MG63 (cell line): ENCODE measurements around the gene GJB6. TPM values are rescaled to one million over a fixed set of nuclear protein-coding genes. Genes with fewer than 3 reads are reported as not detected.
A peak's percentile ranks its signal among the peaks of the same experiment; 100 is the strongest.
"Not testable (repeated sequence)": the region's sequence is repeated elsewhere in the genome, so short reads cannot be mapped to it uniquely, and the experiment has no call there.

Source experiments
- DNase-seq: peaks from one replicate; pipeline ENCODE4 v3.0.0-alpha.2; 2020
- H3K27me3 ChIP-seq: fragments of 250-450 bp; sonication (Bioruptor Pico); 2 replicates; pipeline ENCODE4 v1.5.1; 2020; ENCODE audit warnings: mild to moderate bottlenecking, moderate library complexity
- H3K36me3 ChIP-seq: fragments of 250-450 bp; sonication (Bioruptor Pico); 2 replicates; pipeline ENCODE4 v1.5.1; 2020; ENCODE audit warnings: mild to moderate bottlenecking, moderate library complexity
- H3K4me3 ChIP-seq: fragments of 250-450 bp; sonication (Bioruptor Pico); 2 replicates; pipeline ENCODE4 v1.5.1; 2020; ENCODE audit warnings: mild to moderate bottlenecking, moderate library complexity
- H3K9me3 ChIP-seq: fragments of 250-450 bp; sonication (Bioruptor Pico); 2 replicates; pipeline ENCODE4 v1.5.1; 2020; ENCODE audit warnings: mild to moderate bottlenecking, moderate library complexity
- total RNA-seq: library from RNA; depleted of rRNA; stranded (reverse); fragments of >200 nt; shearing (Covaris generic); gene quantifications from 2 replicates; pipeline ENCODE4 v1.2.3, GENCODE V29; 2014; ENCODE audit warnings: low replicate concordance; rRNA removed

The GJB6 gene
- total RNA-seq = not detected in 2 replicates

DNA sequence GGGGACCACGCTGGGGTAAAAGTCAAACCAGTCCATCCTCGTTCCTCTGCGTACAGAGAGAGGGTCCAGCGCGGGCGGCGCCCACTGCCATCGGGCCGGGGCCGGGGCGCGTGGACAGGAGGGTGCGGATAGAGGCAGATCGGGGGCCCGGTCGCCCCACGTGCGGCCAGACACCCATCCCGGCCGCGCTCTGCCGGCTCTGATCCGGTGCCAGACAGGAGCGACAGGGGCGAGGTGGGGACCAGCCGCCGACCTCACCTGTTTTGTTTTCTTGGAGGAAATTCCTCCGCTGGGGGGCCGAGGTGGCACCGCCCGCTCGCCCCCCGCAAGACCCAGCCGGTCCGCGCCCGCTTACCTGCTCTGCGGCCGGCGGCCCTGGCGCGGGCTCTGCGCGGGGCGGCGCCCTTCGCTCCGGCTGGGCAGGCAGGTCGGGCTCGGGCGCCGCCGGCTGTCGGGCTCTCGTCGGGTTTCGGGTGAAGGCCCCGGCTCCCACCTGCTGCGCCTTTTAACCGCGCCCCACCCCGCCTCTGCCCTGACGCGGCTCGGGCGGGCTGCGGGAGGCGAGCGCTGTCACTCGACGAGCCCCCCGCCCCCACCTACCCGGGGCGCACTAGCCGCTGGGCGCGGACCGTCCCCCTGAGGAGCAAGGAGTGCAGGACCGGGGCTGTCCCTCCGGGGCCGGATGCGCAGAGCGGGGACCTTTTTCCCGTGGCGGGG, at the start of gene GJB6:
Gene GJB6 (minus strand): TSS at position 481 of the 717 bp plus-strand sequence. CDS start 8,839 bp downstream, outside the sequence.
- peak; percentile 10 for DNase-seq
- H3K36me3 ChIP-seq = no peaks in the 10 kb centered on the region
- no peak within 1 kb of the TSS for H3K4me3 ChIP-seq
- no peaks in the 10 kb centered on the region for H3K9me3 ChIP-seq
- H3K27me3 ChIP-seq = no peaks in the 10 kb centered on the region; the same call in none of the 2 replicates

DNA sequence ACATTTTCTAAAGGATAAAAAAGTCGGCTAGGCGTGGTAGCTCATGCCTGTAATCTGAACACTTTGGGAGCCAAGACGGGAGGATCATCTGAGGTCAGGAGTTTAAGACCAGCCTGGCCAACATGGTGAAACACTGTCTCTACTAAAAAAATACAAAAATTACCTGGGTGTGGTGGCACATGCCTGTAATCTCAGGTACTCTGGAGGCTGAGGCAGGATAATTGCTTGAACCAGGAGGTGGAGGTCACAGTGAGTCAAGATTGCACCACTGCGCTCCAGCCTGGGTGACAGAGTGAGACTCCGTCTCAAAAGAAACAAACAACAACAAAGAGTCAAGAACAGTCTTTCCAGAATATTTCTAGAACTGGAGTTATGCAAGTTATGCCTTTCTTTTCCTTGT, 44.8 kb upstream of the GJB6 start:
- not testable (repeated sequence) for H3K9me3 ChIP-seq, H3K27me3 ChIP-seq, H3K4me3 ChIP-seq, H3K36me3 ChIP-seq, DNase-seq

DNA sequence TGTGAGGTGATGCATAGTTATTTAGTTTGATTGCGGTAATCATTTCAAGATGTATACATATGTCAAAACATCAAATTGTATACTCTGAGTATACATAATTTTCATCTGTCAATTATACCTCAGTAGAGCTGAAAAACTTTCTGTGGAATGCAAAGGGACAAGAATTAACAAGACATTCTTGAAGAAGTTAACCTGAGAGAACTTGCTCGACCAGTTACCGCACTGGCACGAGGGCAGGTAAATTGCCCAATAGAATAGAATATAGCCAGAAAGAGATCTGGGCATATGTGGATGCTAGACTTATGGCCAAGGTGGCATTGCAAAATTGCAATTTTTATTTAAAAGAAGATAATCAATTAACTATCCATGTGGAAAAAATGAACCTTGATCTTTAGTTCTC, 42.3 kb upstream of the GJB6 start:
- DNase-seq = no peak
- no peak overlapping the region for H3K4me3 ChIP-seq
- no peaks in the 10 kb centered on the region for H3K9me3 ChIP-seq

DNA sequence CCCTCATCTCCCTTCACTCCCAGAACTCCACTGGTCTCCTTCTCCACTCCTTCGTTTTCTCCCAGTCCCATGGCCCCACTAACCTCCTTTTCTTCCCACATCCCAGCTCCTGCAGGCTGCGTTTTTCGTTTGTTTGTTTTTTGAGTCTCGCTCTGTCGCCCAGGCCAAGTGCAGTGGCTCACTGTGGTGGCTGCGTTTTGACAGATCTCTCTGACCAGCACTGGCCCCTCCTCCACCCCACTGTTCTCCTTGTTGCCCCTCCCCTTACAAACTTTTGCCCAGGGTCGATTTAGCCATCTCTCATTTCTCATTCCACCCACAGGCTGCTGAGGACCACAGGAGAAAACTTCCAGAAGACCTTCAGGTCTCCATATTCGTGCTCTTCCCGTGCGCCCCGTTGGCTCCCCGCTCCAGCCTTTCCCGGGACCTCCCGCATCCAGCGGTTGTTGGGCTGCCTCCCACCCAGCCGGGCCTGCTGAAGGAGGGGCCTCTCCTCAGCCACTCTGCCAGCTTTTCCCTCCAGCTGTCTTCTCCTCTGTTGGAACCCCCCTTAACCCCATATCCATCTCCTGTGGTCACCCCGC, 40.6 kb upstream of the GJB6 start:
- Histone ChIP-seq H3K9me3 (no peaks in the 10 kb centered on the region), H3K36me3 (no peaks in the 10 kb centered on the region), H3K27me3 (no peaks in the 10 kb centered on the region), H3K4me3 (no peak overlapping the region)
- no peak for DNase-seq

More for the DNA sequence above, 42.3 kb upstream of the GJB6 start:
- H3K36me3 ChIP-seq = no peaks in the 10 kb centered on the region
- no peaks in the 10 kb centered on the region for H3K27me3 ChIP-seq

DNA sequence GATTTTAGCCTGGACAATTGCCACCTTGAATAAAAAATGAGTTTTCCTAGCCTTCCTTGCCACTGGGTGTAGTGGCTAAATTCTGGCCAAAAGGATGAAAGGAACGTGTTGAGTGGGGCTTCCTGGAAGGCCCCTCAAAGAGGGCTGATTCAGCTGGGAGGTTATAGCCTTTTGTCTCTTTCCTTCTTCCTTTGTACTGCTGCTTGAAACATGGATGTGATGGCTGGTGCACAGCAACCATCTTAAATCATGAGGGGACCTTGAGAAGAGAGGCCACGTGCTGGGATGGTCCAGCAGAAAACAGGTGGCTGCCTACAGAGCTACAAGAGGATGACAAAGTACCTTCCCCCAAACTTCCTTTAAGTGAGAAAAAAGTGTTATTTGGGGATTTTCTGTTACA, 40.0 kb upstream of the GJB6 start:
- H3K36me3 ChIP-seq = no peaks in the 10 kb centered on the region
- H3K27me3 ChIP-seq = no peaks in the 10 kb centered on the region
- DNase-seq = no peak
- H3K4me3 ChIP-seq = no peak overlapping the region
- H3K9me3 ChIP-seq = no peaks in the 10 kb centered on the region

DNA sequence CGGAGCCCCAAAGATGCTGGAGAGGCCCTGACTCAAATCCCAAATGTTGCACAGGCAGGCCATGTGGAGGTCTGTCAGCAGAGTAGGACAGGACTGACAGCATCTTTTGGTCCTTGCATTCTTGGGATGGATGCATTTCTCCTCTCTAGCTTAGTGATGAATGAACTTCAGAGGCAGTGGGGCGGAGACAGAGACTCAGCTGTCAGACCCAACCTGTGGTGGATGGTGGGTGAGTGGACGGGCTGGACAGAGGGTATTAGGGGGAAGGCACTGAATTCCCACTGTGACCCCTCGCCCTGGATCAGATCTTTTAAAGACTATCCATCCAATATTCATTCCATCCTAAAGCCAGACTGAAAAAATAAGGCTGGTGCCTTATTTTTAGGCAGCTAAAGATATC, 39.3 kb upstream of the GJB6 start:
- Histone ChIP-seq H3K27me3 (no peaks in the 10 kb centered on the region), H3K4me3 (no peak overlapping the region), H3K36me3 (no peaks in the 10 kb centered on the region), H3K9me3 (no peaks in the 10 kb centered on the region)
- no peak for DNase-seq

DNA sequence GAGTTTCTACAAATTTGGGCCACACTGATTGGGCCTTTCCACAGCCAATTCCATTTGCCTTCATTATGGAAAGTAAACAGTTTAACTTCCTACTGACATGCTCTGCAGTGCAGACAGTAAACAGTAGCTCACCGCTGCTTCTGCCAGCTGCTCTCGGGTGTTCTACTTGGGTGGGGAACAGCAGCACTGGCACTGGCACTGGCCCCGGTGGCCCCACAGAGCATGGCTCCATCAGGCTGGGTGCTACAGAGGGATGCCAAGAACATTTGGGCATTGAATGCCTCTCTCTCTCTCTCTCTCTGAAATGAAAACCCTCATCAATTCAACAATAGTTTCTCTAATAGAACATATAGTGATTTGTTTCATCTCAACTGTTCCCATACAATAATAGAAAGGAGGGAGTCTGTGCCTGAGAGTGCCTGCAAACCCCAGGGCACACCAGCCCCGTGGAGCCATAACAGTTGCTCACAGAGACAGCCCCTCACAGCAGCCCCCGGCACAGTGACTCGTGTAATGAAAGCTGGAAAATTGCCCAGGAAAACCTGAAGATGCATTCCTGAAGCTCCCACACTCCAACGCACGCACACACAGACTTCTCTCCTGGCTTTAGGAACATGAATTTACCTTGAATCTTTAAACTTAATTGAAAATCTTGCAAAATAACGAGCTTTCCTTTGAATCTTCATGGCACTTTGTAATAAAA, 38.2 kb upstream of the GJB6 start:
- H3K27me3 ChIP-seq = no peaks in the 10 kb centered on the region
- H3K4me3 ChIP-seq = no peak overlapping the region
- no peak for DNase-seq
- no peaks in the 10 kb centered on the region for H3K36me3 ChIP-seq
- H3K9me3 ChIP-seq = no peaks in the 10 kb centered on the region

DNA sequence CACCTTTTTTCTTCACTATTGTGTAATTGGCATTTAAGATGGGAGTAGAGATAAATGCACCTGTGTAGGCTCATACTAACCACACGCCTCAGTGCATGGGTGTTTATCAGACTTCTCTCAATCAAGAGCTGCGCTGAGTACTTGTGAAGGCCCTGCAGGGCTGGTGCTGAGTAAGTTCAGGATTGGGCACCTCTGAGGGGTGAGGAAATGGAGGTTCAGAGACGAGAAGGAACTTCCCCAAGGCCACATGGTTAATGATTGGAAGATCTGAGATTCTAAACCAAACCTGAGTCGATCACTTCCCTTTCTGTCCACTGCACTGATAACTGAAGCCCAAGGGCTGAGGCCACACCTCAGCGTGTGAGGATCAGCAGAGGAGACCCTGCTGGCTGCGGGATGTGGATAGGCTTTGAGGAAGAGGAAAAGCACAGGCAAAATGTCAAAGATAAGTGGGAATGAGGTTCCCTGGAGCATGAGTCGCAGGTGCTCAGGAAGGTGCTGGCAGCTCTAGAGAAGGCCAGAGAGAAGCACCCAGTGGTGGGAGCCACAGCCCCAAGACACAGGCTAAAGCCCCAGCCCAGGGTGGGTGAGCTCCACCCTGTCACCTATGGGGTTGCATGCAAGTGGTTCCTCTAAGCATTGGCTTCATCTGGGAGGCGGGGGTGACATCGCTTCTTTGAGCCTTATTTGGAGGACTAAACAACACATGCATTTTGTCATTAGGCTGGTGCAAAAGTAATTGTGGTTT, 32.3 kb upstream of the GJB6 start:
- Histone ChIP-seq H3K36me3 (no peaks in the 10 kb centered on the region), H3K27me3 (no peaks in the 10 kb centered on the region; the same call in 1 of the 2 replicates), H3K4me3 (no peak overlapping the region), H3K9me3 (no peaks in the 10 kb centered on the region)
- no peak for DNase-seq

DNA sequence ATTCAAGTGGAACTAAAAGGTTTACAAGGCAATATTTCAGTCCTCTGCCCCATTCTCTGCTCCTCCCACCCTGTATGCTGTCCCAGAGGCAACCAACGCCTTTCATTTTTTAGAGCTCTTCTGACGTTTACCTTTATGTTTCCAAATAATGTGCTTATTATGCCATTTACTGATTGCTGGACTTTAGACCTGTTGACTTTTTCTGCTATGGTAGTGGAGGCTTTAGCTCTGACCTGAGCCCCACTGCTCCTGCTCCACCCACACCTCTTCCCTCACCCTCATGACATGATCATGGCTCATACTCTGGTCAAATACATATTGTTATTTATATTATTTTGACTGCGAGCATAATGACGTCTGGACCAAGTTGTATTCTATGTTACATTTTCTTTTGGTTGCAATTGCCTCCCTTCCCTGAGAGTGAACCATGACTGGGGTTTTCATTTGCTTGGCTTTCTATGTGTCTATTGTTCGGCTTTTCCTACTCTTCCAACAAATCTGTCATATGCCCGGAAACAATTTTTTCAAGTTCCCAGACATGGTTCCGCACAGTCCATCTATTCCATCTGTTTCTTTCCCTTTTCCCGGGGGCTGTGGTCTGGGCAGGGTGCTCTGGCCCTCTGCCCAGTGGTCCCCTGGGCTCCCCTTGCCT, 31.4 kb upstream of the GJB6 start:
- no peaks in the 10 kb centered on the region for H3K9me3 ChIP-seq
- no peak overlapping the region for H3K4me3 ChIP-seq
- H3K27me3 ChIP-seq = no peaks in the 10 kb centered on the region; the same call in 1 of the 2 replicates
- no peak for DNase-seq
- no peaks in the 10 kb centered on the region for H3K36me3 ChIP-seq

DNA sequence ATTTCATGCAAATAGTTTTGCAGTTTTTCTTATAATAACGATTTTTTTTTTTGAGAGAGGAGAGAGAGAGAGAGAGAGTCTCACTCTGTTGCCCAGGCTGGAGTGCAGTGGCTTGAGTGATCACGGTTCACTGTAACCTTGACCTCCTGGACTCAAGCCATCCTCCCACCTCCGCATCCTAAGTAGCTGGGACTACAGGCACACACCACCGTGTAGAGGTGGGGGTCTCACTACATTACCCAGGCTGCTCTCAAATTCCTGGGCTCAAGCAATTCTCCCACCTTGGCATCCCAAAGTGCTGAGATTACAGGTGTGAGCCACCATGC, 26.8 kb upstream of the GJB6 start:
- no peak for DNase-seq
- Histone ChIP-seq H3K27me3 (no peaks in the 10 kb centered on the region; the same call in 1 of the 2 replicates), H3K4me3 (peak overlapping the region; percentile 48), H3K36me3 (no peaks in the 10 kb centered on the region), H3K9me3 (no peaks in the 10 kb centered on the region)

DNA sequence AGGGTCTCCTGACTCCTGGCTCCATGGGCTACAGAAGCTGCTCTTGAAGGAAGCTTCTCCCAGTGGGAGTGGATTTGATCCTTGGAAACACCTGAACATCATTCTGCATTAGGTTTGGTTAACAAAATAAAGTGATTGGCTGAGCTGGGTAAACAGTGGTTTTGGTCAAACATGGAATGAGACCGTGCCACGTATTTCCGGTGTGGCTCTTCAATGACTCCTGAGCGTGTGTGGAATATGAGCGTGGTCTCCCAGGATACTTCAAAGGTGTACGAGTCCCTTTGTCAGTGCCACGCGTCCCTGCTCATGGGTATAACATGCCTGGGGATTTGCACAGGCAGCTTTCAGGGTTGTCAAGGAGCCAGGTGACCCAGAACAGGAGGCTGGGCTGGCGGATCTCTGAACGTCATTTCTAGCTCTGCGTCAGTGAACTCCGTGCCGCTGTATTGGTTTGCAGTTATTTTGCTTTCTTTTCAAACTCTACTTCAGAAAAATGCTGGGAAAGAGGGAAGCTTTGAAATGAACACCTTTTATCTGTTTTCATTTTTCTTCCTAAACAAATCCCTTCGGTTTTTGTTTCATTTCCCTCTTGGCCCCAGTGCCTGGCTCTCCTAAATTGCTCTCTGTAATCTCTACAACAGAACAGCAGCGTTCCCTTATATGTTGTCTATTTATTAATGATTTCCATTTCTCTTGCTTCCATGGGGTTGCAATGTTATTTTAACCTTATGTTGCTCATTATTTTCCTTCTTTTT, 26.3 kb upstream of the GJB6 start:
- Histone ChIP-seq H3K4me3 (peak overlapping the region; percentile 48), H3K36me3 (no peaks in the 10 kb centered on the region), H3K9me3 (no peaks in the 10 kb centered on the region), H3K27me3 (no peaks in the 10 kb centered on the region; the same call in 1 of the 2 replicates)
- peak; percentile 29 for DNase-seq

DNA sequence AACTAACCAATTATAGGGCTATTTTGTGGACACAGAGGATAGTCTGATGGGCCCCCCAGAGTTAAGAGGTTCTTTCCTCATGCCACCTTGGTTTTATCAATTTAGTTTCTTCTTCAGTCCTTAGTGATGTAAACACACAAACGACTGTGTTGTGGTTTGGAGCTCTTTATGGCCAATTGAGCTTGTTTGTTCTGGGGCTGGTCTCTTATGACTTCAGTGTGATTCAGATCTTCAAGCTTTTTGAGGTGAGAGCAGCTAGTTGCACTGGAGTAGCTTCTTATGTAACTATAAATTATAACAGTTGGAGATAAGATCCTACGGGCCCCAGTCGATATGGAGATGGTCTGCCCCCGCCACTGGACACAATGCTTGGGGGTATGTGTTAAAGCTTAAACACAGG, 22.0 kb upstream of the GJB6 start:
- H3K9me3 ChIP-seq = no peaks in the 10 kb centered on the region
- DNase-seq = no peak
- no peaks in the 10 kb centered on the region for H3K27me3 ChIP-seq
- H3K4me3 ChIP-seq = no peak overlapping the region
- H3K36me3 ChIP-seq = no peaks in the 10 kb centered on the region

DNA sequence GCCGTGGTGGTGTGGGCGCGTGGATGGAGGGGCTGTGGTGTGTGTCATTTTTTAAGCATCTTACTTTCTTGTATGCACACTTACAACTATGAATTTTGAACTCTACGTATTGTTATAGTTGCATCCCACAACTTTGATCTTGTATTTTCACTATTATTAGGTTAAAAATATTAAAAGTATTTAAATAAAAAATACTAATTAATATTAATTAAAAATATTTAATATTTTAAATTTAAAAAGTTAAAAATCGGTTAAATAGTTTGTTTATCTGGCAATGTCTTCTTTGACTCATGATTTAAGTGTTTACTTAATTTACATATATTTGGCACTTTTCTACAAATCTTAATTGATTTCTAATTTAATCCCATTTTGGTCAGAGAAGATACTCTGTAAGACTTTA, 17.8 kb upstream of the GJB6 start:
- Histone ChIP-seq H3K4me3 (no peak overlapping the region), H3K36me3 (no peaks in the 10 kb centered on the region), H3K27me3 (no peaks in the 10 kb centered on the region; the same call in 1 of the 2 replicates), H3K9me3 (no peaks in the 10 kb centered on the region)
- no peak for DNase-seq

DNA sequence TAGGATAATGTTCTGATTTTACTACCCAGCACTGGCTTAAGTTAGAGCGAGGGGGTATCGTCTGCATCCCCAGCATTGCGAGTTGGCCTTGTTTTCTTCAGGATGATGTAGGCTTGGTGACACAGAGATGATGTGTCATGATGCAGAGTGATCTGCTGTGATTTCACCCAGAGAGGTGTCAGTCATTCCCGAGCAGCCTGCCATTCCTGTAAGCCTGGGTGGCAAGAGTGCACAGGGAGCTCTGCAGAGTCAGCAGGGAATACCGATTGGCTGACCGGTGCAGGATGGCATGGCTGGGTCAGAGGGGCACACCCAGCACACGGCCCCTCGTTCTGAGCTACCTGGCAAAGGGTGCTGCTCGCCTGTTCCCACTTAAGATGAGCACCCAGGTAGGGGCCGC, 15.8 kb upstream of the GJB6 start:
- no peak for DNase-seq
- no peaks in the 10 kb centered on the region for H3K36me3 ChIP-seq
- H3K27me3 ChIP-seq = no peaks in the 10 kb centered on the region; the same call in 1 of the 2 replicates
- no peaks in the 10 kb centered on the region for H3K9me3 ChIP-seq
- no peak overlapping the region for H3K4me3 ChIP-seq

DNA sequence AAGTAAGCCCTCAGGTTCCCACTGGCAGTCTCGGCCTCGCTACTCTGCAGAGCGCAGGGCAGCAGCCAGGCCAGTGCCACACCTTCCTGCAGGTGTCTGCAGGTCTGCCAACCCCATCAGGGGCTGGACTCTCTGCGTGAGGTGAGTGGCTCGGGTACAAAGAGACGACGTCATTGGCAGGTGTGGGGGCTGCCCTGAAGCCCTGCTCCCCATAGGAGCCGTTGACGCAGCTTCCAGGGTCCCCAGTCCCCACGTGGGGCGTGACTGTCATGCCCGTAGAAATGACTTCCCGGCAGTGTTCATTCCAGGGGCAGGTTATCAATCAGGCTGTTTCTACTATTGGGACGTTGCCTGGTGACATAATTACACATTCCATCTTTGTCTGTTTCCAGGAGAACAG, 15.3 kb upstream of the GJB6 start:
- Histone ChIP-seq H3K4me3 (no peak overlapping the region), H3K36me3 (no peaks in the 10 kb centered on the region), H3K27me3 (no peaks in the 10 kb centered on the region; the same call in 1 of the 2 replicates), H3K9me3 (no peaks in the 10 kb centered on the region)
- DNase-seq = no peak

DNA sequence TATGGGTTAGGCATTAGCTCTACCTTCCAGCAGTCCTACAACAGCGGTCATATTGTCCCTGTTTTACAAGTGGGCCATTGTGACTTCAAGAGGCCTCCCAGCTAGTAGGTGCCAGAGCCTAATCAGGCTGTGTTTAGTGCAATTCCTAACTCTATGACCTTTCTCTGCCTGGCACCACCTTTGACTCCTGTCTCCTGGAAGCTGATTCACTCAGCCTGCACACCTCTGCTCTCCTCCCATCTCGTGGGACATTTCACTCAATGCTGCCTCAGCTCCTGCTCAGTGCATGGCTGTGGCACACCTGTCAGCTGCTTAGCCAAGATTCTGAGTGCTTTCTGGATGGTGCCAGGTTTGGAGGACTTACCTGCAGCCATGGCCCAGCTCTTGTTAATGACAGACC, 9.5 kb upstream of the GJB6 start:
- Histone ChIP-seq H3K36me3 (no peaks in the 10 kb centered on the region), H3K9me3 (no peaks in the 10 kb centered on the region), H3K27me3 (no peaks in the 10 kb centered on the region), H3K4me3 (no peak overlapping the region)
- no peak for DNase-seq
